HG02763 (cell line): ENCODE data around the gene AP4S1.
"Not testable (repeated sequence)": the region's sequence is repeated elsewhere in the genome, so short reads cannot be mapped to it uniquely, and the experiment has no call there.

Experiments
- ATAC-seq: cut with Tn5 transposase; IDR thresholded peaks from one replicate; pipeline ENCODE4 v1.9.1; 2021; ENCODE audit warnings: mild to moderate bottlenecking, moderate library complexity; ENCODE audit not compliant: unreplicated experiment

Gene AP4S1, protein sequence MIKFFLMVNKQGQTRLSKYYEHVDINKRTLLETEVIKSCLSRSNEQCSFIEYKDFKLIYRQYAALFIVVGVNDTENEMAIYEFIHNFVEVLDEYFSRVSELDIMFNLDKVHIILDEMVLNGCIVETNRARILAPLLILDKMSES

DNA sequence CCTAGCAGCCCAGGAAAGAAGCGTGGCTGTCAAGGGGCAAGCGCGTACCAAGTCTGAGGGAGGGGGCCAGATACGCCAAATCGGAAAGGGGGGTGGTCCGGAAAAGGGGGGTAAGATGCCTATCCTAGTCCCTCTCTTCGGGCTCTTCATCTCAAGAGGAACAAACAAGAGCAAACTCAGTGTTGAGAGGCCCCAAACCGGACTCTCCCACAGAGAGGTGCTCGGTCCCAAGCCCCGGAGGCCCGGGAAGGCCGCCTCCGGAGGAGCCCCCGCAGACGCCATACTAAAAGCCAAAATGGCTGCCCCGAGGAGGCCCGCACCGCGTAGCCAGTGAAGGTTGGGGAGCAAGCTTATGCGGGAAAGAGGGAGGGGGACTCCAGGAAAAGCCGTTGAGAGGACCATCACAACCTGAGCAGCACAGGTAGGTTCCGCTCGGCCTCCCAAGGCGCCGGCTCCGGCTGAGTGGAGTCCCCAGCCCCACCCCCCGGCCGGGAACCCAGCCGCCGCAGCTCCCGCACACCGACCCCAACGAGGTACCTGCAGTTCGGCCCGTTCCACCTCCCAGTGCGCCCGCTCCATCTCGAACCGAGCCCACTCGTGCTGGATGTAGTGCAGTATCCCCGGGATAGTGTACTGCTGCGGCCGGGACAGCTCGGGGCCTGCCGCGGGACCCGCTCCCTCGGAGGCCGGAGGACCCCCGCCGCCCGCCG lies at the start of gene AP4S1:
Gene AP4S1, plus strand, starts transcription at position 283 of the 710 bp plus-strand sequence. CDS start 40,548 bp downstream, outside the sequence.
- ATAC-seq: no peak

DNA sequence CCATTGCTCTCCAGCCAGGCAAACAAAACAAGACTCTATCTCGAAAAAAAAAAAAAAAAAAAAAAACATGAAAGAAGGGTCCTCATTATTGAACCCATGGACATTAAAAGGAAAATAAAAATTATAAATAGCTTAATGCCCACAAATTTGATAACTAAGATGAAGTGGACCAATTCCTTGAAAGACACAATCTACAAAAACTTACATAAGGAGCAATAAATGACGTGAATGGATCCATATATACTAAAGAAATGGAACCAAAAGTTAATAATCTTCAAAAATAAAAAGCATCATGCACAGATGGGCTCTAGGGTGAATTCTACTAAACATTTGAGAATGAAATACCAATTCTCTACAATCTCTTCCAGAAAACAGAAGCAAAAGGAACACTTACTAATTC lies 47.7 kb upstream of the AP4S1 start:
- ATAC-seq: no peak

DNA sequence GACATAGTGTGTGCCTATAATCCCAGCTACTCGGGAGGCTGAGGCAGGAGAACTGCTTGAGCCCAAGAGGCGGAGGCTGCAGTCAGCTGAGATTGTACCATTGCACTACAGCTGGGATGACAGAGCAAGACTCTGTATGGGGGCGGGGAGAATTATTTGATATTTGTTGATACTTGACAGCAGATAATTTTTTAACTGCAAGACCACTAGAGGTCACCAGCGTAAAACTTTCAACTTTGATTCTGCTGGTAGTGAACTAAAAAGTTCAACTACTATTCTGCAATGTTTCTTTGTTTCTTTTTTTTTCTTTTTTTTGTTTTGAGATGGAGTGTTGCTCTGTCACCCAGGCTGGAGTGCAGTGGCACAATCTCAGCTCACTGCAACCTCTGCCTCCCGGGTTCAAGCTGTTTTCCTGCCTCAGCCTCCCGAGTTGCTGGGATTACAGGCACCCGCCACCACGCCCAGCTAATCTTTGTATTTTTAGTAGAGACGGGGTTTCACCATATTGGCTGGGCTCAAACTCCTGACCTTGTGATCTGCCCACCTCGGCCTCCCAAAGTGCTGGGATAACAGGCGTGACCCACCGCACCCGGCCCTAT lies 45.2 kb upstream of the AP4S1 start:
- not testable (repeated sequence) for ATAC-seq

DNA sequence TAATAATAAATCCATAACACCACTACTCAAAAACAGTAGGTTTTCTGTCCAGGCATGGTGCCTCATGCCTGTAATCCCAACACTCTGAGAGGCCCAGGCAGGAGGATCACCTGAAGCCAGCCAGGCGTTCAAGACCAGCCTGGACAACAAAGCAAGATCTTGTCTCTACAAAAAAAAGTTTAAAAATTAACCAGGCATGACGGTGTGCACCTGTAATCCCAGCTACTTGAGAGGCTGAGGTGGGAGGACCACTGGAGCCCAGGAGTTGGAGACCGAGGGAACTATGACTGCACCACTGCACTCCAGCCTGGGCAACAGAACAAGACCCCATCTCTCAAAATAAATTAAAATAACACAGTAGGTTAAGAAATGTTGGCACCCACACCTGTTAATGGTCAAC lies 44.5 kb upstream of the AP4S1 start:
- ATAC-seq: no peak

DNA sequence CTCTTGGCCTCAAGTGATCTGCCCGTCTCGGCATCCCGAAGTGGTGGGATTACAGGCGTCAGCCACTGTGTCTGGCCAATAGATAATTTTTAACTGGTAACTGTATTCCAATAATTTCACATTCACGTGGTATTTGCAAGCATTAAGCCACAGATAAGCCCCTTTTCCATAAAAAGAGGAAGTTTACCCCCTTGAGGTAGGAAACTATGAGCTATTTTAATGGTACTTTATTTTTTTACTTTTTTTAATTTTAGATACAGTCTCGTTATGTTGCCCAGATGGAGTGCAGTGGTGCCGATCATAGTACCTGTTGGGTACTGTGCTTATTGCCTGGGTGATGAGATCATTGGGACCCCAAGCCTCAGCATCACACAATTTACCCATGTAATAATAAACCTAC lies 42.9 kb upstream of the AP4S1 start:
- ATAC-seq: no peak

DNA sequence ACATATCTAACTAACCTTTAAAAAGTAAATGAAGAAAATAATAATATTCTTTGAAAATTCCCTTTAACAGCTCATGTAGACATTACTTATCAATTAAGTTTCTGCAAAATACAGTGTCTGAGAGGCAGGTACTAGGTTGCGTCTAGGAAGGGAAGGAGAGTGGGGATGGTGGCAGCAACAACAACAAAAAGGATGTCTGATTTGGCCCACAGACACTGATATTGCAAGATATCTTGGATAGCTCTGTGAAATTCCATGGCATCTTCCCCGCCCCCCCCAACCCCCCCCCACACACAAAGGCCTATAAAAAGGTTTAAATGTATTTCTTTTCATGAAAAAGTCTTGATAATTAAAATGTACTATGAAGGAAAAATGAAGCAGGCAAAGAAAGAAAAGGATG lies 41.6 kb upstream of the AP4S1 start:
- no peak for ATAC-seq

DNA sequence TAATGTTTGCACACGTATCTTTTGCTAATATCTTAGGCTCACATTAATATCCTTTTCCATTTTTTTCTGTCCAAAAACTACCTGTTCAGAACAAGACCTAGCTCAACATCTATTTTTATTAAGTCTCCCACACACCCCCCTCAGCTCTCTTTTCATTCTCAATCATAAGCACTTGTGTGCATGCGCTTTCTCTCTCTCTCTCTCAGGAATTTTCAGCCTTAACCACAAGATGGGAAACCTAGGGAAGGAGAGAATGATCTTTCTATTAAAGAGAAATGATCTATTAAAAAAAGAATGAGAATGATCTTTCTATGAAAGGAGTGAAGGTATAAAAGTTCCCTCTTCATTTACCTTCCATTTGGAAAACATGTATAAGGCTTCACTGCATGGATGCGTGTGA lies 39.7 kb upstream of the AP4S1 start:
- no peak for ATAC-seq

DNA sequence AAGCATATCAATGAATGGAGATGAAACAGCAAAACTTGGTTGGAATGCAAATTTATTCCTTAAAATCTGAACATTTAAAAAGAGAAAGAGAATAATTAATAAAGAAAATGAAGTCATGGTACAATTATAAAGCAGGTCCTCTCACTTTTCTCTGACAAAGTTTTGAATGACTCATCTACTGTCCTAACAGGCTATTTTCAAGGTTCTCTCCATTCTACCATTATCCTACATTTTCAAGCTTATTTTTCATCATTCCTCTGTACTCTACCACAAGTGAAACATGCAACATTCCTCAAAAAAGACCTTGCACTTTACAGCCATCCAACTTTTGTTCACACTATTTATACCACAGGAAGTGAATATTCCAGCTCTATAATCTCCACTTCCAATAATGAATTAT lies 36.9 kb upstream of the AP4S1 start:
- no peak for ATAC-seq

DNA sequence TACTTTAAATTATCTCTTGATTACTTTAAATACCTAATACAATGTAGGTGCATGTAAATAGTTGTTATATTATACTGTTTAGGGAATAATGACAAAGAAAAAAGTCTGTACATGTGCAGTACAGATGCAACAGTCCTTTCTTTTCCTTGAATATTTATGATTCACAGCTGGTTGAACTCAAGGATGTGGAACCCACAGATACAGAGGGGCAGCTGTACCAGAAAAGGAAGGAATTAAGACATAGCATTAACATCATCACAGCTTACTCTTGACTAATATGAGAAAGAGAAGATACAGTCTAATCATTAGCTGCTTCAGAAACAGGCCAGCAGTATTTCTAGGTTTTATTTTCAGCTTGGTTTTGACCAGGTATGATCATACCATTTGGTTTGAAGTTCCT lies 34.7 kb upstream of the AP4S1 start:
- no peak for ATAC-seq

DNA sequence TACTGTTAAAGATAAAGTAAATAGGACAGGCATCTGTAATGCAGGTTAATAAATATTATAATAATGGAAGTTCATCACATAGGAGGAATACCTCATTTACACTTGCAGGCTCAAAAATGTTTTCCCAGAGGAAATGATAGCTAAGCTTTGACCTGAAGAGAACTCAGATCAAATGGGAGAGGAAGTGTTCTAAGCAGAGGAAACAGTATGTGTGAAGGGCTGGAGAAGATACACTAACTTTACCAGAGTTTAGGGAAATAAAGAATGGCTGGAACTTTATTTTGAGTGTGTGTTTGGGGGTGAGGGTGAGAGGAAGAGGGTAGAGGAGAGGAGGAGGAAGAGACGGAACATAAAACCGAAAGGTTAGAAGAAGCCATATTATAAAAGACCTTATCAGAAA lies 34.0 kb upstream of the AP4S1 start:
- no peak for ATAC-seq

DNA sequence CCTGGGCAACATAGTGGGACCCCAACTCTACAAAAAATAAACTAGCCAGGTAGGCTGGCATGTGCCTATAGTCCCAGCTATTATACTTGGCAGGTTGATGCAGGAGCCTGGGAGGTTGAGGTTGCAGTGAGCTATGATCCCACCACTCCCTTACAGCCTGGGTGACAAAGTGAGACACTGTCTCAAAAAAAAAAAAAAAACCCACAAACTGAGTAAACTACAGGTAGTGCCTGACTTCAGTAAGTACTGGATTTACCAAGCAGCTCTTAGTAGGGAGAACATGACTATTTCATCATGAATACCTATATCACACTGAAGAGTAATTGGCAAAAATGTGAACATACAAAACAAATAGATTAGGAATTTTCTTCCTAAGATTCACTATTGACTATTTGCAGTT lies 32.4 kb upstream of the AP4S1 start:
- ATAC-seq: no peak

DNA sequence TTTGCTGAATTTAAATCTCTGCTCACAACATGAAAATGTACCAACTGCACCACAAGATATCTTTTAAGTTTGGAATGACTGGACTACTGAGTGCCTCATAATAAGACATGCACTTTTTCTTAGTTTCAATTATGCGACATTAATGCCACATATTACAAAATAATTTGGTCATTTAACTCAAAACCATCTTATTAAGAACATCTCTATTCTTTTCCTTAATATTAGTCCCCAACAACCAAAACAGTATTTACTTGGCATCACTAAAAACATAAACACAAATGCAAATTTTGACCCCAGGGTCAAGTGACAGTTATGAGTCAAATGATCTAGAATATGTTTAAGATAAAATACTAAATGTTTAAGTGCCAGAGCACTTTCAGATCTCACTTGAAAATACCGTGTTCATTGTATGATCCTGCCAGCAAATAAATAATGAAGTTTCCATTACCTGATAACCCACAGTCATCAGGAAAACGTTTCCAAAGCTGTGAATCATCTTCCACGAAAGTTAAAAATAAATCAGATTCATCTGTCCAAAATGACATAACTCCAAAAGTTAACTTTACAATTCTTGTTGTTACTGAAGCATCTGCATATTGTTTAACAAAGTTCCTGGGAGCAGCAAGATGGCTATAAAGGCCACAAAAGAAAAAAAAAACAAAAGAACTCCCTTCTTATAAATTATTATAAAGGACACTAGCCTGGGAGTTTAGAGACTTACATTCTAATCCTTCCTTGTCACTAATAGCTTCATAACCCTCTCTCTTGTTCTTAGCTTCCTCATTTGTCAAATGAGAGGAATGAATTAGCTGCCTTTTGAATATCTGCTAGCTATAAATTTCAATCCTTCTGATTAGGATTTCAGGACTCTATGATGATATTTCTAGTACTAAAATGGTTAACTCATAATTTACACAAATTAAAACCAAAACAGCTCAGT lies 30.5 kb upstream of the AP4S1 start:
- ATAC-seq: no peak

DNA sequence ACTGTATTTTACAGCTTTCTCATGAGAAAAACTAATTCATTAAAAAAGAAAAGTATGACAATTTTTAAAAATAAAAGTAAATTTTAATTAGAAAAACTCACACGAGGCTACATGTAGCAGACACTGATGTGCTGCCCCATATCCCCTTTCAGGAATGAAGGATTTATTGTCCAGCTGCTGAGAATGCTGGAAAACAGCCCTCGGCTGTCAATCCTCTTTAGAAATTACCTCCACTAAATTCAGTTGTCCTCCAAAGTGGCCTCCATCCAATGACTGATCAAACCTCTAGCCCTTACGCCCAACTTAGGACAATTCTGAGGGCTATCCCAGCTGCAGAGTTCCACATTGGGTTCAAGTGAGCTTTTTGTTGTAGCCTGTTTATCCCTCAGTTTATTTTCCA lies 29.8 kb upstream of the AP4S1 start:
- no peak for ATAC-seq

DNA sequence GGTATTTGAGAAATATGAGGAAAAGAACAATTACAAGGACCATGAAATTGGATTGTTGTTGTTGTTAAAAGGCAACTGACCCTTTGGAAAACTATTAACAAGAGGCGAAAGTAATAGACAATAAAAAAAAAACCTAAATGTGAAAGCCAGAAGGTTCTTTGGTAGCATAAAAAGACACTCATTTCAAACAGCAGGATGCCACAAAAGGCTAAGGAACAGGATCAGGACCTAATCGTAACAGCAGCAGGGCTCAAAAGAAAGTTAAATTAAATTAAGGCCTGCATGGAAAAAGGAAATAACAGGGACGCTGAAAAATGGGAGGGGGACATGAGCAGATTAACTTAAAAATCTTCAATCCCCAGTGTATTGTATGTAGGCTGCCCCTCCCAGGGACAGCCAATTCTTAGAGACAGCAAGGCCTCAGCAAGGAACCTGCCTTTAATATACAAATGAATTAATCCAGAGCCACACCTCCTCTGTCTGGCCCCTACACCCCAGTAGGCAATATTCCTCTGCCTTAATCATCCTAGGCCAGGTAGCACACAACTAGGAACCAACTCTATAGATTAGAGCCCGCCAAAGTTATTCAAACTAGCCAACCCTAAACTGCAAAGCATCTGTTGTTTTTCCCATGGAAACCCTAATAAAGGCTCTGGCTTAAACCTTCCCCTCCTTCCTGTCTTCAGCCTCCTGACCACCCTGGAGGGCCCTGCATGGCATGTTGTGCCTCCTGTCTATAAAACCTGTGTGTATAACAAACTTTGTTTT lies 28.4 kb upstream of the AP4S1 start:
- ATAC-seq: no peak

DNA sequence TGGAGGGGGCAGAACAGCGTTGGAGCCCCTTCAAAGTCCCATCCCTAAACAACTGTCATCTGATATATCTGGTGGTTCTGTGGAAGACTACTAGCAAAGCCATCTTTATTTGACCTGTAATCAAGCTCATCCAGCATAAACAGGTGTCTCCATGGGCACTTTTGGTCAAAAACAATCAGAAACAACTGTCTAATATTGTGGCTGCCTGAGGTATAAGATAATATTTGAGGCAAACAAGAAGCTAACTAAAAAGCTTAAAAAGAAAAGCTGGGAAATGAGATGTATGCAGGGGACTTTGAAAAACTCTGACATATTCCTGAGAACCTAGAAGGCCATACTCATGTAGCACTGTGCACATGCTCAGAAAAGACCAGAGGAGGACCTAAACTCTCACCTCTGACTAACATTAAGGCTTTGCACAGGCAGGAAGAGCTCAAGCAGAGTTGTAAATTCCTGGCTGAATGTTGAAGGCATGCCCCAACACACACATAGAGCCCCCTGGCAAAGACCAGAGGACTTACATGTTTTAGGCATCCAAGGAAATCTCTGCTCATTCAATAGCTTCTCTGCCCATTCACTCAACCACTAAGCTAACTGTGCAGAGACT lies 27.2 kb upstream of the AP4S1 start:
- no peak for ATAC-seq

DNA sequence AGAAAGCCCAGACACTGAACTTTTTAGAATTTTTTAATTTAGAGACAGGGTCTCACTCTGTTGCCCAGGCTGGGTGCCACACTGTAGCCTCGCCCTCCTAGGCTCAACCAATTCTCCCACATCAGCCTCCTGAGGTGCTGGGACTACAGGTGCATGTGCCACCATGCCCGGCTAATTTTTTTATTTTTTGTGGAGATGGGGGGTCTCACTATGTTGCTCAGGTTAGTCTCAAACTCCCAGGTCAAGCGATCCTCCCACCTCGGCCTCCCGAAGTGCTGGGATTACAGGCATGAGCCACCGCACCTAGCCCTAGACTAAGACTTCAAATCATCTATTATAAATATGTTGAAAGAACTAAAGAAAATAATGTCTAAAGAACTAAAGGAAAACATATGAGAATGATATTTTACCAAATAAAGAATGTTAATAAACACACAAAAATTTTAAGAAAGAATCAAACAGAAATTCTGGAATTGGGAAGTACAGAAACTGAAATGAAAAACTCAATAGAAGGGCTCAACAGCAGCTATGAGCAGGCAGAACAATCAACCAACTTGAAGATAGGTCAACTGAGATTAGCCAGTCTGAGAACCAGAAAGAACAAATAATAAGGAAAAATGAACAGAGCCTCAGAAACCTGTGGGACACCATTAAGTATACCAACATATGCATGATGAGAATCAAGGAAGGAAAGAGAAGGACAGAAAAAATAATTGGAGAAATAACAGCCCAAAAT lies 26.2 kb upstream of the AP4S1 start:
- ATAC-seq: no peak

DNA sequence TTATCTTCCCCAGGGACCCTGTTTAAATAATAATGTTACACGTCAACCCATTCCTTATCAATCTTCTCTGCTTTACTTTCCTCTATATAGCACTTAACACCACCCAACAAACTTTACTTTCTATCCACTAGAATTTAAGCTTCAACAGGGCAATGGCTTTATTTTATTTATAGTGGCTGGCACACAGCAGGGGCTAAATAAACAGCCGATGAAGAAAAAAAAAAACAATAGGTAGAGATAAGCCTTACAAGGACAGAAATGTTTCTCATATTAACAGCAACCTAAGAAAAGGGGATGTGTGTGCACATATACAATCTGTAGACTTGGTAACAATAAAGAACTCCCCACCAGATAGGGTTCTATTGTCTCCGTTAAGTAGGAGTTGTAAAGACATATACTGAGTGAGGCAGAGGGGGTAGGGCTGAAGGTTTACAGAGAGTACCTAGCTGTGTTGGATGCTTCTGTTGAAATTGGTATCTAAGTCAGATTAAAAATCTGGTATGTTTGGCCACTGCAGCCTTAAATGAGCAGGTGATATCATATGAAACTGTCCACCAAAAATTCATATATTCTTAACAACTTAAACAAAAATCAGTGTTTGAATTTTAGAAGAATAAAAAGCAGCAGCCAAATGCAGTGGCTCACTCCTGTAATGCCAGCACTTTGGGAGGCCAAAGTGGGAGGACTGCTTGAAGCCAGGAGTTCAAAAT lies 24.7 kb upstream of the AP4S1 start:
- no peak for ATAC-seq

DNA sequence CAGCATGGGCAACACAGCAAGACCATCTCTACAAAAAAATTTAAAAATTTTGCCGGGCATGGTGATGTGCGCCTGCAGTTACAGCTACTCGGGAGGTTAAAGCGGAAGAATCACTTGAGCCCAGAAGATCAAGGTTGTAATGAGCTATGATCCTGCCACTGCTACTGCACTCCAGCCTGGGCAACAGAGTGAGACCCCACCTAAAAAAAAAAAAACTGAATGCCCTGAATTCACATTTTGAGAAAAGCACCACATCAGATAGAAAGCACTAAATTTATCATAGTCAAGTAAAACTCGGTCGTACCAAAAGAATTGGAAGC lies 24.1 kb upstream of the AP4S1 start:
- ATAC-seq: no peak

DNA sequence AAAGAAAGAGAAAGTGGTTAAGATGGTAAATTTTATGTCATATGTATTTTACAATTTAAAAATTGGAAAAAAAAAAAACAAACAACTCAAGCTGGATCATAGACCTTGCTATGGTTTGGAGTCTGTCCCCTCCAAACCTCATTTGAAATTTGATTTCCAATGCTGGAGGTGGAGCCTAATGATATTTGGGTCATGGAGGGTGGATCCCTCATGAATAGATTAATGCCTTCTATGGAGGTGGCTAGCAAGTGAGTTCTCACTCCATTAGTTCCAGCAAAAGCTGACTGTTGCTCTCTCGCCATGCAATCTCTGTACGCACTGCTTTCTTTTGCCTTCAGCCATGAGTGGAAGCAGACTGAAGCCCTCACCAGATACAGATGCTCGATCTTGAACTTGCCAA lies 22.2 kb upstream of the AP4S1 start:
- ATAC-seq: no peak
